RWPE1 (cell line): ENCODE results near the gene ESR2.

Experiments used
- CTCF ChIA-PET: fragments of 350-600 bp; sonication (Branson Sonifier 250); formaldehyde crosslinking; extraction: SDS; loops from one replicate; lab custom pipeline; 2021; lab: Yijun Ruan, JAX
- POLR2A ChIA-PET: fragments of 400-600 bp; formaldehyde crosslinking; extraction: SDS; loops from one replicate; lab custom pipeline; 2020; ENCODE audit warnings: antibody characterized with exemption; ENCODE audit not compliant: low non-redundant PET; lab: Yijun Ruan, JAX
- DNase-seq: peaks from one replicate; pipeline ENCODE4 v3.0.0; 2012; ENCODE audit warnings: low spot score
- H3K27ac ChIP-seq: fragments of 450-650 bp; 2 replicates; pipeline ENCODE4 v1.5.1; 2017
- TF ChIP-seq, protein P1 (sequence below): fragments of 450-650 bp; conservative IDR thresholded peaks from 2 replicates; pipeline ENCODE4 v1.5.1; 2017; ENCODE audit warnings: low read depth, mild to moderate bottlenecking

ESR2 gene

DNA sequence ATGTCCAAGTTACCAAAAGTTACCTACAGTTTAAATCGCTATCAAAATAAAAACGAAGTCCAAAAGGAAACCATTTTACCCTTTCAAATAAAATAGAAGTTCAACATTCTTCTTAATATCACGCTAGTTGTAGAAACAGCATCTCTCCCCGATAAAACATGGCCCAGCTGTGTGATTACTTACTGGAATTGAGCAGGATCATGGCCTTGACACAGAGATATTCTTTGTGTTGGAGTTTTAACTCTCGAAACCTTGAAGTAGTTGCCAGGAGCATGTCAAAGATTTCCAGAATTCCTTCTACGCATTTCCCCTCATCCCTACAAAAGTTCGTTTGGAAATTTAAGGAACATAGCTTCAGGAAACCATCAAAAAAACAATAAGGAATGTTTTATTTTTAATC is 44.8 kb downstream of the ESR2 start:
- CTCF ChIA-PET: no interaction called here
- no peak for DNase-seq
- POLR2A ChIA-PET: no interaction called here
- TF ChIP-seq, protein P1, sequence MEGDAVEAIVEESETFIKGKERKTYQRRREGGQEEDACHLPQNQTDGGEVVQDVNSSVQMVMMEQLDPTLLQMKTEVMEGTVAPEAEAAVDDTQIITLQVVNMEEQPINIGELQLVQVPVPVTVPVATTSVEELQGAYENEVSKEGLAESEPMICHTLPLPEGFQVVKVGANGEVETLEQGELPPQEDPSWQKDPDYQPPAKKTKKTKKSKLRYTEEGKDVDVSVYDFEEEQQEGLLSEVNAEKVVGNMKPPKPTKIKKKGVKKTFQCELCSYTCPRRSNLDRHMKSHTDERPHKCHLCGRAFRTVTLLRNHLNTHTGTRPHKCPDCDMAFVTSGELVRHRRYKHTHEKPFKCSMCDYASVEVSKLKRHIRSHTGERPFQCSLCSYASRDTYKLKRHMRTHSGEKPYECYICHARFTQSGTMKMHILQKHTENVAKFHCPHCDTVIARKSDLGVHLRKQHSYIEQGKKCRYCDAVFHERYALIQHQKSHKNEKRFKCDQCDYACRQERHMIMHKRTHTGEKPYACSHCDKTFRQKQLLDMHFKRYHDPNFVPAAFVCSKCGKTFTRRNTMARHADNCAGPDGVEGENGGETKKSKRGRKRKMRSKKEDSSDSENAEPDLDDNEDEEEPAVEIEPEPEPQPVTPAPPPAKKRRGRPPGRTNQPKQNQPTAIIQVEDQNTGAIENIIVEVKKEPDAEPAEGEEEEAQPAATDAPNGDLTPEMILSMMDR: no peak
- no peak overlapping the region for H3K27ac ChIP-seq

DNA sequence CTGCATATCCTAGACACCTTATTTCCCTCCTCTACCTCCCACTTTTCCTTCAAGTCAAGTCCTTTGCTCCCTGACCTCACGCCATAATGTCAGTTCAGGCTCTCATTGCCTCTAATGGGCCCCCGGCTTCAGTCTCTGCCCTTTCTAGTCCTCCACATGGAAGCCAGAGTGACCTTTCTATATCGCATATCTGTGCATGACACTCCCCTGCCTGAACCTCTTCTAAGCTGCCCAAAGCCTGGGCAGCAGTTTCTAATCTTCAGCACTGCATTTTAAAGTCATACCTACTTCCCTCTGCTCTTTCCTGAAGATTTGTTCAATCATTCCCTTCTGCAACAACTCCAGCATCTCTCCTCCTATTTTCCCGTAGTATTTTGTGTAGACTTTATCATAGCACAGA is 45.5 kb downstream of the ESR2 start:
- no peak for DNase-seq
- ChIA-PET CTCF (no interaction called here), POLR2A (no interaction called here)
- TF ChIP-seq, protein P1: no peak
- H3K27ac ChIP-seq: no peak overlapping the region

DNA sequence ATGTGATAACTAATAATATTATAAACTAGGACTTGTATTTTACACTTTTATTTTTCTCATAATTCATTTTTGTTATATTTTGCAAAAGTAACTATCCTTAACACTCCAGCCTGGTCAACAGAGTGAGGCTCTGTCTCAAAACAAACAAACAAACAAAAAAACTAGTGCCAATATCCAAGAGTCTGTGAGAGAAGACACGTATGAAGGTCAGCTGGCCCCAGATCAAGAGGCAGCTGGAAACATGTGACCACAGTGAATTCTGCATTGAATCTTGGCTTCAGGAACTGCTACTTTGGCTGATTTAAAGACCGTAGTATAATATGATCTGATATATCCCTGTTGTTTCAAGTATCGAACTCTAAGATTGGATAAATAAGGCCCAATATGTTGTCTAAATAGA is 47.0 kb downstream of the ESR2 start:
- CTCF ChIA-PET: no interaction called here
- DNase-seq: no peak
- H3K27ac ChIP-seq: no peak overlapping the region
- POLR2A ChIA-PET: no interaction called here
- TF ChIP-seq, protein P1: no peak

DNA sequence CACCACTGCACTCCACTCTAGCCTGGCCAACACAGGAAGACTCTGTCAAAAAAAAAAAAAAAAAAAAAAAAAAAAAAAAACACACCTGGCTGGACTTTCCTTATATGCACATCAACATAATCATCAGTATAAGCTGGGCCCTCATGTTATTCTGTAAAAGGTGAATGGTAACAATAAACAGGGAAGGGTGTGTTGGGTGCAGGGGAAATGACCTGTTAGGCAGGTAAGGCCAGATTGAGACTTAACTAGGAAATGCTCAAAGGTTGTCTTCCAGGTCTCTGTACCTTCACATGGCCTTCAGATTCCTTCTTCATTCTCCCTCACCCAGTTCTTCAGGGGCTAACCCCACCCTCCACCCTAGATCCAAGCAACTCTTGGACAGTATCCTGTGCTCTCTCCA is 47.5 kb downstream of the ESR2 start:
- ChIA-PET CTCF (no interaction called here), POLR2A (no interaction called here)
- TF ChIP-seq, protein P1: no peak
- H3K27ac ChIP-seq: no peak overlapping the region
- no peak for DNase-seq

DNA sequence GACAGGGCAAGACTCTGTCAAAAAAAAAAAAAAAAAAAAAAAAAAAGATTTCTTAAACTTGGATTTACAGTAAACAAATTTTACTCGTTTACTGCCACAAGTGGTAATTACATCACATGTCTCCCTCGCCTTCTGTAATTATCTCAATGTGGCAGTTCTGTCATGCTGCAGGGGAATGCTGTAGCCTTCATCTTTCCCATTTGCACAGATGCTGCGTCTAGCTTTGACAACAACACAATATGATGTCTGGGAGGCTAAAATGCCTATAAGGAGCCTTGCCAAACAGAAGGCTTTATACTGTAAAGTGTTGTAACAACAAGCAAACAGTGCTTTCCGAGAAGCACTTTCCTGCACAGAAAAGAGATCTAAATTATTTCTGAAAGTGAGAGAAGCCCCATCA is 48.7 kb downstream of the ESR2 start:
- CTCF ChIA-PET: no interaction called here
- no peak for DNase-seq
- POLR2A ChIA-PET: no interaction called here
- H3K27ac ChIP-seq: no peak overlapping the region
- TF ChIP-seq, protein P1: no peak

DNA sequence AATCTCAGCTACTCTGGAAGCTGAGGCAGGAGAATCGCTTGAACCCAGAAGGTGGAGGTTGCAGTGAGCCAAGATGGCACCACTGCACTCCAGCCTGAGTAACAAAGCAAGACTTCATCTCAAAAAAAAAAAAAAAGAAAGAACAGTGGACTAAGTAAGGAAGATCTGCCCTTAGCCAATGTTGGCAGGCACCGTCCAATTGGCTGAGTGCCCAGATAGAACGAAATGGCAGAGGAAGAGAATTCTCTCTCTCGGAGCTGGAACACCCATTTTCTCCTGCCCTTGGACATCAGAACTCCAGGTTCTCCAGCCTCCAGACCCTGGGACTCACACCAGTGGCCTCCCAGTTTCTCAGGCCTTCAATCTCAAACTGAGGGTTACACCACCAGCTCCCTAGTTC is 49.9 kb downstream of the ESR2 start:
- no peak overlapping the region for H3K27ac ChIP-seq
- TF ChIP-seq, protein P1: no peak
- no peak for DNase-seq
- ChIA-PET POLR2A (no interaction called here), CTCF (interaction anchor here (0.5 kb wide), 1 partner anchor 454 kb away, joined by 3 read pairs; no protein-coding TSS in a partner anchor)

DNA sequence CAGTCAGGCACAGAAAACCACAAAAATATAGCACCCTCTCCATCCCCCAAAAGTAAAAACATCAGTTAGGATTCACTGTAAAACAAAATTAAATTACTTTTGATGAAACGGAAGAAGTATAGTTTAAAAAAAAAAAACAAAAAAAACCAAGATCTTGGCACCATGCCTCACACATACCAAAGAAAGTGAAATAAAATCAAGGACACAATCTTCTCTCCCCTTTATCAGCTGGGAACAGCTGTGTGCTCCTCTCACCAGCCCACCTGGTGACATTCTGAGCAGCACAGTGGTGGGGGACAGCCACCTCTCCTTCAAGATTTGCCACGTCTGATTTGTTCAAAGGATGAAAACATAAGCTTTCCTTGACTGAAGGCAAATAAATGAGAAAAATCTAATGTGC is 55.5 kb downstream of the ESR2 start:
- DNase-seq: no peak
- CTCF ChIA-PET: interaction anchor here (0.6 kb wide), 1 partner anchor 1596 kb away, joined by 4 read pairs; no protein-coding TSS in a partner anchor

More for the DNA sequence above, 55.5 kb downstream of the ESR2 start:
- TF ChIP-seq, protein P1: no peak
- no peak overlapping the region for H3K27ac ChIP-seq
- POLR2A ChIA-PET: no interaction called here
